Measurements from ENCODE around the gene IFITM10. TPM values are rescaled to one million over a fixed set of nuclear protein-coding genes. Genes with fewer than 3 reads are reported as not detected.

IFITM10 gene
- polyA plus RNA-seq, 1 experiment = 0.04 TPM

DNA sequence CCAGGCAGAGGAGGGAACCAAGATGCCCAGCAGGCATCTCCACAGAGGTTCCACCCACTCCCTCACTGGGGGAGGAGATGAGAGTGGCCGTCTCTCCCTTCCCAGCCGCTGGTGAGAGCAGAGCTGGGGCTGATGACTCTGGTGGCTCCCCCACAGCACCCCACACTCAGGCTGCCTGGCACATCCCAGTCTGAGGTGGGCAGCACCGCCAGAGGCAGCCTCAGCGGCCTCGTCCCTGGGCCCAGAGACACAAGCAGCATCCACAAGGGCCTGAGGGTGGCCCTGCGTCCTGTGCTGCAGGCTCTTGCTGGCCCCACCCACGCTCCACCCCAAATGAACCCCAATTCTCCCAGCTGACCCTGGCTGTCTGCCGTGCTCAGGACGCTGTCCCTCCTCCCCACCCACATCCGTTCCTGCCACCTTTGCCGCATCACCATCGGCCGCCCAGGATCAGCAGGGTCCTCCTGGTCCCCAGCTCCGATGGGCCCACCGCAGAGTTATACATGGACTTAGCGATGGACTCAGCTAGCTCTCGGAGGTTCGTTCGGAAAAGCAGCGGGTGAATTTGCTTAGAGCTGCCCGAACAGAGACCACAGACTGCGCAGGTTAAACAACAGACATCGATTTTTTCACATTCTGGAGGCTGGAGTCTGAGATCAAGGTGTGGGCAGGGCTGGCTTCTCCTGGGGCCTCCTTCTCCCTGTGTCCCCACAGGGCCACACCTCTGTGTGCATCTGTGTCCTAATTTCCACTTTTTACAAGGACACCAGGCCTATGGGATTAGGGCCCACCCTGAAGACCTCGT, 33.5 kb upstream of the IFITM10 start:
- Histone ChIP-seq H3K27ac (ENCODE audit: low read depth, low read length) (no peak overlapping the region), H3K4me3 (ENCODE audit: low read depth, low read length) (no peak overlapping the region), H3K27me3 (ENCODE audit: control insufficient read depth, insufficient read depth, low read length) (peaks cover 20% of the 10 kb centered on the region), H3K9me3 (ENCODE audit: control insufficient read depth, insufficient read depth, low read length) (no peaks in the 10 kb centered on the region; the same call in 1 of the 2 replicates)
- ChIA-PET POLR2A (interaction anchor here (1.0 kb wide), 1 partner anchor 29 kb away, joined by 3 read pairs; no protein-coding TSS in a partner anchor), CTCF (interaction anchor here (1.3 kb wide), 1 partner anchor 90 kb away, joined by 5 read pairs; no protein-coding TSS in a partner anchor)
- TF ChIP-seq, protein P1, sequence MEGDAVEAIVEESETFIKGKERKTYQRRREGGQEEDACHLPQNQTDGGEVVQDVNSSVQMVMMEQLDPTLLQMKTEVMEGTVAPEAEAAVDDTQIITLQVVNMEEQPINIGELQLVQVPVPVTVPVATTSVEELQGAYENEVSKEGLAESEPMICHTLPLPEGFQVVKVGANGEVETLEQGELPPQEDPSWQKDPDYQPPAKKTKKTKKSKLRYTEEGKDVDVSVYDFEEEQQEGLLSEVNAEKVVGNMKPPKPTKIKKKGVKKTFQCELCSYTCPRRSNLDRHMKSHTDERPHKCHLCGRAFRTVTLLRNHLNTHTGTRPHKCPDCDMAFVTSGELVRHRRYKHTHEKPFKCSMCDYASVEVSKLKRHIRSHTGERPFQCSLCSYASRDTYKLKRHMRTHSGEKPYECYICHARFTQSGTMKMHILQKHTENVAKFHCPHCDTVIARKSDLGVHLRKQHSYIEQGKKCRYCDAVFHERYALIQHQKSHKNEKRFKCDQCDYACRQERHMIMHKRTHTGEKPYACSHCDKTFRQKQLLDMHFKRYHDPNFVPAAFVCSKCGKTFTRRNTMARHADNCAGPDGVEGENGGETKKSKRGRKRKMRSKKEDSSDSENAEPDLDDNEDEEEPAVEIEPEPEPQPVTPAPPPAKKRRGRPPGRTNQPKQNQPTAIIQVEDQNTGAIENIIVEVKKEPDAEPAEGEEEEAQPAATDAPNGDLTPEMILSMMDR (IDR thresholded peaks at IDR 0.05; ENCODE audit: low read depth, low read length) = no peak
- DNase-seq (ENCODE audit: low read depth, low spot score) = no peak

DNA sequence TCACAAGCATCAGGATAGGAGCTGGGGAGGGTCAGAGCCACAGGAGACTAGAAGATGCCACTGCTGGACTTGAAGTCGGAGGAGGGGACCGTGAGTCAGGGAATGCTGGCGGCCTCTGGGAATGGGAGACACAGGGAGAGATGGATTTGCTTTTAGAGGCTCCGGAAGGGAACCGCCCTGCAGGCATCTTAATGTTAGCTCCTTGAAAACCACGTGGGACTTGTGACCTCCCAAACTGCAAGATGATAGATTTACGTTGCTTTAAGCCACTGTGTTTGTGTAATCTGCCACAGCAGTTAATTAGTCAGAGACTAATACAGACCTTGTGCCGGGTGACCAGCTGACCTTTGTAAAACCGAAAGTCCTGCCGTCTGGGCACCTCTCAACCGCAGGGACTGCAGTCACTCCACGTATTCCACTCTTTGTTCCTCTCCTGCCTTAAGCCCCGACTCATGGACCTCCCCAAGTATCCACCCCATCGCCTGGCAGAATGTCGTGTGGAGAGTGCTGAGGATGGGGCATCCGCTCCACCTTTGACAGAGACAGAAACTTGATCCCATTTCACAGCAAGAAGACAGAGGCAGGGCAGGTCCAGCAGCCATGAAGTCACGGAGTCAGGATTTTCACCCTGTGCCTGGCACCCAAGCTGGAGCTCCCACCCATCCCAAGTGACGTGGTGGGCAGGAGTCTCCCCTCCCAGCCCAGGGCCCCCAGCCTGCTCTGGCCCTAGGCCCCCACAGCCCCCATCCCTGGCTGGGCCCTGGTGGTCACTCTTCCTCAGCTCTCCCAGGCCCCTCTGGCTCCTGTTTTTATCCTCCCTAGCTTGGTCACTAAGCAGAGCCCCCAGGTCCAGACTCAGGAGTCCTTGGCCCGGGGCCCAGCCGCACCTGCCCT, 32.7 kb upstream of the IFITM10 start:
- ChIA-PET POLR2A (interaction anchor here (0.9 to 1.0 kb wide), 2 partner anchors 10 to 28 kb away, joined by 3 to 5 read pairs; no protein-coding TSS in a partner anchor), CTCF (interaction anchor here (0.6 to 1.3 kb wide), 2 partner anchors 11 to 89 kb away, joined by 3 to 5 read pairs; no protein-coding TSS in a partner anchor)
- peaks cover 23% of the 10 kb centered on the region for H3K27me3 ChIP-seq (ENCODE audit: control insufficient read depth, insufficient read depth, low read length)
- DNase-seq (ENCODE audit: low read depth, low spot score) = no peak
- TF ChIP-seq, protein P1 (IDR thresholded peaks at IDR 0.05; ENCODE audit: low read depth, low read length) = no peak
- no peaks in the 10 kb centered on the region; the same call in 1 of the 2 replicates for H3K9me3 ChIP-seq (ENCODE audit: control insufficient read depth, insufficient read depth, low read length)
- no peak overlapping the region for H3K4me3 ChIP-seq (ENCODE audit: low read depth, low read length)
- no peak overlapping the region for H3K27ac ChIP-seq (ENCODE audit: low read depth, low read length)

DNA sequence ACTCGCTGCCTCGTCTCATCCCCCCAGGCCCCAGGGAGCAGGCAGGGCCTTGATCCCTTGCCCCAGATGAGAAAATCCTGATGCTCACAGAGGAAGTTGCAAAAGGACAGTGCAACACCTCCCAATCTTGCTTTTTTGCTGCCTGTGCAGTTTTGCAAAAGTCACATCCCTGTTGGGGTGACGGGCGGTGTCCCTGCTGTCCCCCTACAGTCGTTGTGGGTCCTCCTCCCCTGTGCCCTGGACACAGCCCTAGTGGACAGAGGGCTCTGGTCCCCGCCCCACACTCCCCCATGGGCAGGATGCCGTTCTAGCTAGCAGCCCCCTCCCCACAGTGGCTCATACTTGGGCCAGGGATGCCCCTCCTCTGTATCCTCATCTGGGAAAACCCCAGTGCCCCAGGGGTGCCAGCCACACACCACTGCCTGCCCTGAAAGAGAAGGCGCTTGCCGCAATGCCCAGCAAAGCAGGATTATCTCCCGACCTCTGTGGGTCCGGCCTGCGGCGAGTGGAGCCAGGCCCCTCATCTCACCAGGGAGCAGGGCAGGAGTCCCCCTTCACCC, 31.7 kb upstream of the IFITM10 start:
- H3K27ac ChIP-seq (ENCODE audit: low read depth, low read length) = no peak overlapping the region
- H3K9me3 ChIP-seq (ENCODE audit: control insufficient read depth, insufficient read depth, low read length) = no peaks in the 10 kb centered on the region; the same call in 1 of the 2 replicates
- DNase-seq (ENCODE audit: low read depth, low spot score) = no peak
- ChIA-PET CTCF (no interaction called here), POLR2A (interaction anchor here (0.9 kb wide), 1 partner anchor 9 kb away, joined by 5 read pairs; no protein-coding TSS in a partner anchor)
- H3K4me3 ChIP-seq (ENCODE audit: low read depth, low read length) = no peak overlapping the region
- H3K27me3 ChIP-seq (ENCODE audit: control insufficient read depth, insufficient read depth, low read length) = peaks cover 23% of the 10 kb centered on the region
- TF ChIP-seq, protein P1 (IDR thresholded peaks at IDR 0.05; ENCODE audit: low read depth, low read length) = no peak

DNA sequence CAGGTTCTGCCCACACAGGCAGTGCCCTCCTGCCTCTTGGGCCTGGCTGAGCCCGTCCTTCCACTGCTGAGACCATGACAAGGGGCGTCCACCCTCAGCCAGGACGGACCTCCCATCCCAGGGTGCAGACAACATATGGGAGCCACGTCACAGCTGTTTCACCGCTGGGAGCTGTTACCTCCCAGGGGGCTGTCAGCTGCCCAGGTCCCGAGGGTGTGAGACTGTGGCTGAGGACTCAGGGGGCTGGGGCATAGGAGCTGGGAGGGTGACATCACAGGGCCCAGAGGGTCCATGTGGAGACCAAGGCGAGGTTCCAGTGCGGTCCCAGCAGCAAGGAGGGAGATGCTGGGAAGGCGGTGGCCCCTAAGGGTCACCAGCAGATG, 31.2 kb upstream of the IFITM10 start:
- Histone ChIP-seq H3K27ac (ENCODE audit: low read depth, low read length) (no peak overlapping the region), H3K9me3 (ENCODE audit: control insufficient read depth, insufficient read depth, low read length) (peaks cover 1% of the 10 kb centered on the region; the same call in 1 of the 2 replicates), H3K27me3 (ENCODE audit: control insufficient read depth, insufficient read depth, low read length) (peaks cover 23% of the 10 kb centered on the region), H3K4me3 (ENCODE audit: low read depth, low read length) (no peak overlapping the region)
- no peak for DNase-seq (ENCODE audit: low read depth, low spot score)
- TF ChIP-seq, protein P1 (IDR thresholded peaks at IDR 0.05; ENCODE audit: low read depth, low read length) = no peak
- ChIA-PET CTCF (interaction anchor here (1.4 kb wide), 1 partner anchor 129 kb away, joined by 5 read pairs; no protein-coding TSS in a partner anchor), POLR2A (no interaction called here)
